Fibroblast of the aortic adventitia (primary cell): ENCODE results near the gene IFT25. TPM values are rescaled to one million over a fixed set of nuclear protein-coding genes. Genes with fewer than 3 reads are reported as not detected.

Source experiments
- DNase-seq: peaks from one replicate; pipeline ENCODE4 v3.0.0-alpha.2; 2010; ENCODE audit warnings: low read depth
- H3K4me3 ChIP-seq: 2 replicates; pipeline ENCODE4 v1.5.1; 2011; ENCODE audit warnings: low read depth, mild to moderate bottlenecking, control low read depth, low read length, moderate library complexity
- CTCF ChIP-seq: IDR thresholded peaks from 2 replicates; pipeline ENCODE4 v1.5.1; 2011; ENCODE audit warnings: mild to moderate bottlenecking, low read length, control low read depth, inconsistent platforms; ENCODE audit not compliant: insufficient read depth
- total RNA-seq: library from RNA; depleted of rRNA; stranded (reverse); fragments of >200 nt; gene quantifications from 2 replicates; pipeline ENCODE4 v1.2.3, GENCODE V29; 2012; ENCODE audit warnings: low replicate concordance

The IFT25 gene
- total RNA-seq, 1 donor, result 53.4 TPM

DNA sequence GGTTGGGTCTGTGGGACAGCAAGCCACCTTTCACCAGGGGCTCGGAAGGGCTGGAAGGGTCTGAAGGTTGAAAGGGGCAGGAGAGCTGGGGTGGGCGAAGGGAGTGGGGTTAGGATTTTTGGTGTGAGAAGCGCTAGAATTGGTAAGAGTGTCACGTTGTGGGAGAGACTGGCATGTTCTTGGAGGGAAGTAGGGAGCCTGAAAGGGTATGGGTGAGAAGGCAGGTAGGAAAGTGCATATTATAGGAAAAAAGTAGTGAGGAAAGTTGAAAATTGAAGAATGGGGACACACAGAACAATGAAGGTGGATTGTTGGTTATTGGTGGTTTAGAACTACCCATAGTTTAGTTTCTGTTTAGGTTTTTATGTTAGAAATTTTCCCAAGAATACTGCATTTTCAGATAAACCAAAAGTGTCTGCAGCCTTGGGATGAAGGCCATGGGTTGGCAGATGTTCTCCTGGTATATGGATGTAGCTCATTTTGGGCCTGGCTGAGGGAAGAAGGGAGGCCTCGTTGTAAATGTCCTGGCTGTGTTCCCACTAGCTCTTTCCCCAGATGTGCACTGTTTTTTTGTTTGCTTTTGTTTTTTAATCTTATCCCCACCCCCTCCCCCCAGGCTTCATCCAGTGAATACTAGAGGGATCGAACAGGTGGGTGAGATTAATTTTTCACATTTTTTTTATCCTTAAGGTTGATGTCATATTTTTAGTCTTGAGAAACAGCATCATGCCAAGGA, 1.8 kb upstream of the IFT25 start:
- peak overlapping the region; percentile 87 for H3K4me3 ChIP-seq
- TF ChIP-seq CTCF, result no peak
- DNase-seq, result no peak

DNA sequence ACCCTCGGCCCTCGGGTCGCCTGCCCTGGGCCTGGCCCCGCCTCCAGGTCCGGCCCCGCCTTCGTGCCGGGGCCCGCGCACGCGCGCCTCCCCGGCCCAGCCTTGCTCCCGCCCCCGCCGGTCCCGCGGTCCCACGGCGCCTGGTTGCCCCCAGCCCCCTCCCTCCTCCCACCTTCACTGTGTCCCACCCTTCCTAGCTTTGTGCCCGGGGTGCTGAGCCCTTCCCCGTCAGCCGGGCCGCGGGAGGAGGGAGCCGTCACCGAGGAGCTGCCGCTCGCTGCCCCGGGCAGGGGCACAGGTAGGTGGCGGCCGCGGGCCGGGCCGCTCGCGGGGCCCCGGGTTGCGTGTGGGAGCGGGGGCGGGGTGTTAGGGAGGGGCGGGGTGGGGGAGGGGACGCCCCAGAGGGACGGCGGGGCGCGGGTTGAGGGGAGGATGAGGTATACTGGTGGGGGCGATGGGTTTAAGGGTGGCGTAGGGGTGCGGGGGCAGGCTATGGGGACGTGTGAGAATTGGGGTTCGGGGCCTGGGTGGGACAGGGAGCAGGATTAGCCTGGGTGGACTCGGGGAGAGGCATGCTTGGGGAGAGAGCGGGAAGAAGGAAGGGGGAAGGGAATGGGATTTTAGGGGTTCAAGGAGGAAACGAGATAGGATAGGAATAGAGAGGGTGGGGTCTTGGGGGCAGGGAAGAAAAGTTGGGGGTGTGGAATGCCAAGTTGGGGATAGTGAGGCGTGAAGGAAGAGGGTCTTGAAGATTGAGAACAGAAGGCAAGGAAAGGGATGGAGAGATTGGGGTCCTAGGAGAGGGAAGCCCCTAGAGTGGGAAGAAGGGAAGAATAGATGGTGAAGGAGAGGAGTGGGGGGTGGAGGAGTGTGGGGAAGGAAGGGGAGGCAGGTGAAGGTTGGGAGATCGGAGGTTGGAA, 1.0 kb upstream of the IFT25 start, which contains the start of gene LRRC42:
Gene LRRC42 (plus strand): TSS at position 99 of the 920 bp plus-strand sequence. CDS start 5,650 bp downstream, outside the sequence.
- H3K4me3 ChIP-seq, result peak within 1 kb of the TSS; percentile 99
- TF ChIP-seq CTCF, result peak; percentile 33
- DNase-seq, result no peak

DNA sequence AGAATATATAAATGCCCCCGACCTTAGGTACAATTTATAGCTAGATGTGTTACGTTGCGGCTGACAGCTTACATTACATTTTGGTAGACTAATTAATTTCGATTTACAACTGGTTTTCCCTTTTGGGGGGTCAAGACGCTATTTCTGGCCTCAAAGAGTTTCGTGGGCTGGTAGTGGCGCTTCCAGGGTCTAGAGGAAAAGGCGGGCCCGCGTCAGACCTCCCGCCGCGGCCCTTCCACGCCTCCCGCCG, 391 bp downstream of the IFT25 start:
- no peak for DNase-seq
- no peak for TF ChIP-seq CTCF
- H3K4me3 ChIP-seq, result peak overlapping the region; percentile 99

DNA sequence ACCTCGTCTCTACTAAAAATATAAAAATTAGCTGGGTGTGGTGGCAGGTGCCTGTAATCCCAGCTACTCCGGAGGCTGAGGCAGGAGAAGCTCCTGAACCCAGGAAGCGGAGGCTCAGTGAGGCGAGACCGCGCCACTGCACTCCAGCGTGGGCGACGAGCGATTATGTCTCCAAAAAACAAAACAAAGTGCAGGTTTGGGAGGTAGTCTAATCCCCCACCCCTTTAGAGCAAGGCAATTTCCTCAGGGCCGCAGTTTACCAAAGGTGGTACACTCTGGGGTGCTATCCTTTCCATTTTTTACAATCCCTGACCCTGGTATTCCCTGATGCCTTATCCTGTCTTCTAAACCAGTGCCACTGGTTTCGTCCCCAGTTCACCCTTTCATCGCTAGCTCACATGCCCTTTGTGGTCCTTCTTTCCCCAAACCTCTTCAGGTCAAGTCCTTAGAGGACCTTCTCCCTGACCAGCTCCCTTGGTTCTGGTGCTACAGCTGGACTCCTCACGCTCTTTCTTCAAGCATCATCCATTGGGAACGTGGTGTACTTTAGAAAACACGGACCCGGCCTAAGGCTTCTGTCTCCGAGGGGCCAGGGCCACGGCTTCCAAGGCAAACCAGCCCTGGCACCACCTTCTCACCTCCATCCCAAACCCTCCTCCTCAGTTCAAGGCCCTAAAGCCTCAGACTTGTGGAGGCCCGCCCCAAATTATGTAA, 873 bp downstream of the IFT25 start:
- peak overlapping the region; percentile 99 for H3K4me3 ChIP-seq
- TF ChIP-seq CTCF, result no peak
- DNase-seq, result no peak

GRCh38 chr1:53943490-53944043, 1.9 kb downstream of the IFT25 start:
- no peak overlapping the region for H3K4me3 ChIP-seq
- no peak for TF ChIP-seq CTCF
- no peak for DNase-seq

DNA sequence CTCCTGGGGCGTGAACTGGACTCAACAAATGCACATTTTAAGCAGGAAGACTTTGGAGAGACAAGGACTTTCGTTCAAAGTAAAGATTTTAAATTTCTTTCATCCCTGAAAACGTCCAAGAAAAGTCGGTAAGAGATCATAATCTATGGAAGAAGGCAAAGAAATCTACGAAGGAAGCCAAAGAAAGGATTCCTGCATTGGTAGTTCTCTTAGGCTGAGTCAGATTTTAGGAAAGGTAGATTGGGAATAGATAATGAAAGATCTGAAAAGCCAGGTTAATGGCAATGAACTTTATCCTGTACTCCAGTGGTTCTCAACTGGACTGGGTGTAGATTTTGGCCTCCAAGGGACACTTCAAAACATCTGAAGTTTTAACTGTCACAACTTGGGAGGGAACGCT, 2.4 kb downstream of the IFT25 start:
- no peak overlapping the region for H3K4me3 ChIP-seq
- TF ChIP-seq CTCF, result no peak
- no peak for DNase-seq
